ENCODE measurements around the gene RGS14.
A peak's percentile ranks its signal among the peaks of the same experiment; 100 is the strongest.

The RGS14 gene

GRCh38 chr5:177385720-177386119 is 28.0 kb downstream of the RGS14 start:
- DNase-seq = no peak

GRCh38 chr5:177386542-177386941 is 28.8 kb downstream of the RGS14 start:
- DNase-seq = no peak

- DNase-seq = no peak
These were observed 29.7 kb downstream of the RGS14 start for GRCh38 chr5:177387405-177387804.

GRCh38 chr5:177388521-177389052 is 30.9 kb downstream of the RGS14 start:
- no peak for DNase-seq

GRCh38 chr5:177389241-177390169 is 31.8 kb downstream of the RGS14 start:
- DNase-seq = no peak

- DNase-seq = peak; percentile 88 to 91
These were observed 32.9 kb downstream of the RGS14 start for GRCh38 chr5:177390363-177391300.

GRCh38 chr5:177392765-177393164 is 35.0 kb downstream of the RGS14 start:
- no peak for DNase-seq

GRCh38 chr5:177393206-177393765 is 35.6 kb downstream of the RGS14 start:
- DNase-seq = no peak

- DNase-seq = no peak
These were observed 36.3 kb downstream of the RGS14 start for GRCh38 chr5:177393990-177394389.

GRCh38 chr5:177396078-177396477 is 38.4 kb downstream of the RGS14 start:
- DNase-seq = no peak

GRCh38 chr5:177396807-177397206 is 39.1 kb downstream of the RGS14 start:
- DNase-seq = no peak

- no peak for DNase-seq
These were observed 40.2 kb downstream of the RGS14 start for GRCh38 chr5:177397875-177398390.

GRCh38 chr5:177399997-177400868 is 42.5 kb downstream of the RGS14 start, which contains the start of gene PFN3:
TSS of gene PFN3 (minus strand) at chr5:177400661. CDS start at chr5:177400576, 85 bp downstream.
- no peak for DNase-seq

GRCh38 chr5:177402271-177403043 is 44.7 kb downstream of the RGS14 start:
- peak; percentile 92 to 93 for DNase-seq

GRCh38 chr5:177403102-177403791 is 45.5 kb downstream of the RGS14 start:
- DNase-seq = peak; percentile 46 to 67

- DNase-seq = peak; percentile 84 to 86
These were observed 46.3 kb downstream of the RGS14 start for GRCh38 chr5:177403792-177404640.

- DNase-seq = peak; percentile 14 to 17
These were observed 47.0 kb downstream of the RGS14 start for GRCh38 chr5:177404641-177405179.

- DNase-seq = no peak
These were observed 47.6 kb downstream of the RGS14 start for GRCh38 chr5:177405312-177405711.

- no peak for DNase-seq
These were observed 48.1 kb downstream of the RGS14 start for GRCh38 chr5:177405805-177406204.

All from NCI-H2081 (cell line).